Naive thymus-derived CD8-positive, alpha-beta T cell (primary cell): ENCODE measurements around the gene EZR. TPM values are rescaled to one million over a fixed set of nuclear protein-coding genes. Genes with fewer than 3 reads are reported as not detected.

Experiments used
- ATAC-seq, 2 donors: fragments of 150-1000 bp; cut with Tn5 transposase in 1 of 2; sonication (Bioruptor Pico), chemical (Tn5 transposase) in 1 of 2; 1 replicate in 1 of 2; 2 replicates in 1 of 2; pipeline ENCODE4 v1.10.0; 2021; ENCODE audit warnings: mild to moderate bottlenecking in 2 of 2, moderate library complexity in 2 of 2
- POLR2A ChIA-PET: fragments of 350-600 bp; sonication (Branson Sonifier 250); formaldehyde crosslinking; loops from one replicate; lab custom pipeline; 2021; ENCODE audit warnings: antibody characterized with exemption; lab: Charles Lee
- DNase-seq, 10 donors: peaks; one replicate each; pipeline versions ENCODE4 v3.0.0 to v3.0.0-alpha.2; 2020 to 2022
- H3K27ac Mint-ChIP-seq, 10 donors: one replicate each; pipeline ENCODE4 v1.8.0; 2020 to 2022; ENCODE audit warnings: mild to moderate bottlenecking in 10 of 10, mixed read lengths in 10 of 10, moderate library complexity in 4 of 10, inconsistent platforms in 1 of 10
- H3K27me3 Mint-ChIP-seq, 5 donors: one replicate each; pipeline ENCODE4 v1.8.0; 2021 to 2022; ENCODE audit warnings: mixed read lengths in 5 of 5
- H3K36me3 Mint-ChIP-seq, 3 donors: one replicate each; pipeline ENCODE4 v1.8.0; 2020 to 2022; ENCODE audit warnings: mixed read lengths in 3 of 3, mild to moderate bottlenecking in 2 of 3, inconsistent platforms in 1 of 3
- H3K4me1 Mint-ChIP-seq, 4 donors: one replicate each; pipeline ENCODE4 v1.8.0; 2021 to 2022; ENCODE audit warnings: mixed read lengths in 4 of 4
- H3K4me3 Mint-ChIP-seq, 10 donors: one replicate each; pipeline ENCODE4 v1.8.0; 2020 to 2022; ENCODE audit warnings: mild to moderate bottlenecking in 10 of 10, mixed read lengths in 10 of 10, moderate library complexity in 6 of 10, inconsistent platforms in 1 of 10
- H3K9me3 Mint-ChIP-seq, 9 donors: one replicate each; pipeline ENCODE4 v1.8.0; 2020 to 2022; ENCODE audit warnings: mixed read lengths in 9 of 9, mild to moderate bottlenecking in 3 of 9, inconsistent platforms in 1 of 9, moderate library complexity in 1 of 9
- polyA plus RNA-seq, 3 donors: library from polyadenylated mRNA; unstranded; fragments of 300-500 nt; fragmentation: Illumina TruSeq; gene quantifications; one replicate each; pipeline ENCODE4 v1.2.3, GENCODE V29; 2021
- total RNA-seq, 8 experiments: library from RNA in 2 of 8; stranded (reverse) in 2 of 8; gene quantifications; one replicate each; pipeline ENCODE4 v1.2.3 and lab custom pipeline; 2021 to 2026

EZR gene
- total RNA-seq (100 to 1,000 TPM; 202 to 212 TPM), polyA plus RNA-seq (100 to 1,000 TPM; 127 to 168 (median 143) TPM), total RNA-seq (lab: John Stamatoyannopoulos, UW) (472 to 763 (median 545) reads per million in 6 experiments)

DNA sequence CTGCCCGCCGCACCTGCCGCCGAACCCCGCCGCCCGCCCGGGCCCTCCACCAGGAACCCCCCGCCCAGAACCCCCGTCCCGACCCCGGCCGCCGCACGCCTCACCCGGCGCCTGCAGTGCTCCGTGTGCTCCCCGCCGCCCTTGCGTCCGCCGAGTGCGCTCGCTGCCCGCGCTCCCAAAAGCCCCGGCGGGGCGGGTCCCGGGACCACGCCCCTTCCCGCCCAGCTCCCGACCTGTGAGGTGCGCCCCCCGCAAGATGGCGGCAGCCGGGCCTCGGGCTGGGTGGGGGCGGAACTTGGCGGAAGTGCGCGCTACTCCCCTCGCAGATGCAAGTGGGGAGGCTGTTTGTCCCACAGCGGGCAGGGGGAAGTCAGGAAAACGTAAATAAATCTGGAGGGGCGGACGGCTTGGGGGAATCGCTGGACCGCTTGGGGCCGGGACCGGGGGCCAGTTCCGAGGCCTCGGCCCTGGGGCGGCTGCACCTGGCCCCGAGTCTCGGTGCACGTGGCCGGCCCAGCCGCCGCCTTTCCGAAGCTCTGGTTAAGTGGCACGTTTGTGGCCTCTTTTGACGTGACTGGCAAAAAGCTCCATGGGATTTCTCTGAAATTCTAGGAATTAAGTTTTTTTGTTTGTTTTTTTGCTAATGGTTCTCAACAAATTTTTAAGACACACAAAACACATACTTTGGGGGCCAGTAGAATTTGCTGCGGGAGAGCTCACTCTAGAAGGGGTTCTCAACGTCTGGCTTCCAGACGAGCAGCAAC lies at the start of gene EZR:
TSS of gene EZR (minus strand) at position 156 of the 764 bp plus-strand sequence. CDS start 1,275 bp downstream, outside the sequence.
- H3K27ac Mint-ChIP-seq, result peak within 1 kb of the TSS; percentile 77 to 99 (median 97)
- H3K36me3 Mint-ChIP-seq, result peaks cover 0 to 19% (median 0%) of the 10 kb centered on the region in 3 donors
- ATAC-seq (peak; percentile 59 to 66), DNase-seq (peak; percentile 77 to 94 (median 84))
- peaks cover 0 to 8% (median 0%) of the 10 kb centered on the region in 9 donors for H3K9me3 Mint-ChIP-seq
- H3K4me3 Mint-ChIP-seq, result peak within 1 kb of the TSS; percentile 72 to 98 (median 88)
- peaks cover 22 to 50% (median 39%) of the 10 kb centered on the region in 4 donors for H3K4me1 Mint-ChIP-seq
- POLR2A ChIA-PET, result interaction anchor here (0.7 to 6.1 kb wide), 20 partner anchors 11 to 261 kb away, joined by 3 to 89 read pairs (median 5); no protein-coding TSS in a partner anchor
- no peaks in the 10 kb centered on the region for H3K27me3 Mint-ChIP-seq

DNA sequence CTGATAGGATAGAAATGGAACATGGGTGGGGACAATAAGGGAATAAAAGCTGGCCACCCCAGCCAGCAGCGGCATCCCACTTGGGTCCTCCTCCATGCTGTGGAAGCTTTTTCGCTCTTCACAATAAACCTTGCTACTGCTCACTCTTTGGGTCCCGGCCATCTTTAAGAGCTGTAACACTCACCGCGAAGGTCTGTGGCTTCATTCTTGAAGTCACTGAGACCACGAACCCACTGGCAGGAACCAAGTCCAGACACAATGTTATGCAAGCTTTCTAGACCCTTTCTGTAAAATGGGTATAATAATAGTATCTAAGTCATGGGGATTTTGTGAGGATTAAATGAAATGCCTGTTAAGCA lies 48.9 kb upstream of the EZR start:
- Mint-ChIP-seq H3K36me3 (no peaks in the 10 kb centered on the region), H3K4me3 (peak overlapping the region in 7 of 10 donors; percentile 12 to 83 (median 42)), H3K27ac (peak overlapping the region; percentile 95 to 100 (median 100)), H3K9me3 (no peaks in the 10 kb centered on the region), H3K4me1 (peaks cover 7 to 62% (median 30%) of the 10 kb centered on the region in 4 donors), H3K27me3 (no peaks in the 10 kb centered on the region)
- POLR2A ChIA-PET, result interaction anchor here (1.3 to 4.5 kb wide), 7 partner anchors 9 to 80 kb away, joined by 3 to 189 read pairs (median 29); partner anchors contain the start of gene EZR
- DNase-seq (peak in 1 of 10 donors; percentile 16), ATAC-seq (no peak)

DNA sequence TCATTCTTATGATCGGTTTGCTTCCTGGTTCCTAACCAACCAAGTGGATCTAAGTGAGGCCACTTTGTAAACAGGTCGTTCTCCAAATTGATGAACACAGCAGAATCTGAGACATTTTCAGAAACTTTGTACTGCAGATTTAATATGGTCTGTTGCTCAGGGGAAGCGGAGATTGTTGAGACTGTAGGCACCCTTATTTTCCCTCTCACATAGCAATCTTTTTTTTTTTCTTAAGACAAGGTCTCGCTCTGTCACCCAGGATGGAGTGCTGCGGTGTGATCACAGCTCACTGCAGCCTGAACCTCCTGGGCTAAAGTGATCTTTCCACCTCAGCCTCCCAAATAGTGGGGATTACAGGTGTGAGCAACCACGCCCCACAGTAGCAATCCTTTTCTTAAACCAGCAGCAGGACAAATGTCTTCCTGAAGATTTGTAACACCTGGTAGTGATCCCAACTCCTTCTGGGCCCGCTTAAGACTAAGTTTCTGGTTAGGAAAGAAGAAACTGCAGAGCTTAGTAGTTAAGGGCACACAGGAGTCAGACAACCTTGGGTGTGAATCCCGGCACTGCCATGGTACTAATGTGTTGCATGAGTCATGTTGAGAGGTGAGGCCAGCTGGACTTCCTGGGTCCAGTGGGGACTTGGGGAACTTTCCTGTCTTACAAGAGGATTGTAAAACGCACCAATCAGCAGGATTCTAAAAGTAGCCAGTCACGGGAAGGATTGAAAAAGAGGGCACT lies 48.4 kb upstream of the EZR start:
- DNase-seq, result no peak
- peak overlapping the region in 5 of 10 donors; percentile 15 to 82 (median 57) for H3K4me3 Mint-ChIP-seq
- H3K4me1 Mint-ChIP-seq, result peaks cover 7 to 62% (median 30%) of the 10 kb centered on the region in 4 donors

DNA sequence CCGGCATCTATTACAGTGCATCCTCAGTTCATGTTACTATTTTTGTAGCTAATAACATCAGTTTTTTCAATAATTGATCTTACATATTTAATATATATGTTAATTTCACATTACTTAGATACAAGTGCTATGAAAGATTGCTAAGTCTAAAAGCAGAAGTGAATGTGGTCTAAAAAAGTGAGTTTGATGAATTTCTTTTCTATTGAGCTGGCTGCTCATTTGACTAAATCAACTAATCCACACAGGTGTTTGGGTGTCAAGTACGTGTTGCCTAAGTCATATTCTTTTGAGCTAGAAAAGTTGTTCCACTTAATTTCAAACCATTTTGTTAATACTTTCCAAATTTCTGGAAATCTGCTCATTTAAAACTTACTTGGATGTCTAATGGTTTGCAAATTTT lies 46.6 kb upstream of the EZR start:
- peaks cover 7 to 57% (median 27%) of the 10 kb centered on the region in 4 donors for H3K4me1 Mint-ChIP-seq
- POLR2A ChIA-PET, result interaction anchor here (0.8 to 3.4 kb wide), 4 partner anchors 9 to 51 kb away, joined by 4 to 24 read pairs (median 8); partner anchors contain the start of gene EZR
- H3K9me3 Mint-ChIP-seq, result no peaks in the 10 kb centered on the region
- no peak for ATAC-seq
- no peak for DNase-seq
- no peak overlapping the region for H3K4me3 Mint-ChIP-seq
- peak overlapping the region in 5 of 10 donors; percentile 8 to 100 (median 51) for H3K27ac Mint-ChIP-seq
- H3K27me3 Mint-ChIP-seq, result no peaks in the 10 kb centered on the region
- no peaks in the 10 kb centered on the region for H3K36me3 Mint-ChIP-seq

More for the DNA sequence above, 48.4 kb upstream of the EZR start:
- Mint-ChIP-seq H3K27ac (peak overlapping the region; percentile 95 to 100 (median 100)), H3K9me3 (no peaks in the 10 kb centered on the region), H3K36me3 (no peaks in the 10 kb centered on the region), H3K27me3 (no peaks in the 10 kb centered on the region)
- ATAC-seq, result no peak
- POLR2A ChIA-PET, result interaction anchor here (0.7 to 4.5 kb wide), 5 partner anchors 9 to 80 kb away, joined by 4 to 189 read pairs (median 48); partner anchors contain the start of gene EZR

DNA sequence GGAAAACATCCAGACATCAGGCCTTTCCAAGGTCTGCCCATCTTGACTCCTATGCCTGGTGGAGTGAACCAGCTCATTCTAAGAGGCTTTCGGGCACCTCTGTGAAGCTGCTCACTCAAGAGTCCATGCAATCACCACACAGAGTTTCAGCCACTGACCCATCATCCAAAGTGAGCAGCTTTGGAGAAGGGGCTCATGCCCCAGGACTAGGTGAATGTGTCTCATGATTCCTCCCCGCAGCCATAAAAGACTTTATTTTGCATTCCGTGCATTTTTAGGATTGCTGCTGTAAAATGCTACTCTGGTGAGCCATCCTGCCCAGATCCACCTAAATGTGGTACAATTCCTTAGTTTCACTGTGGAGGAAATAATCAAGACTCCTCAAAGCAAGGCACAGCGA lies 44.5 kb upstream of the EZR start:
- H3K36me3 Mint-ChIP-seq, result no peaks in the 10 kb centered on the region
- POLR2A ChIA-PET, result interaction anchor here (0.9 to 3.4 kb wide), 4 partner anchors 9 to 210 kb away, joined by 3 to 24 read pairs (median 4); partner anchors contain the start of gene EZR
- DNase-seq (no peak), ATAC-seq (no peak)
- no peaks in the 10 kb centered on the region for H3K9me3 Mint-ChIP-seq
- no peaks in the 10 kb centered on the region for H3K27me3 Mint-ChIP-seq
- peak overlapping the region in 3 of 10 donors; percentile 36 to 52 (median 40) for H3K27ac Mint-ChIP-seq
- H3K4me1 Mint-ChIP-seq, result peaks cover 2 to 37% (median 8%) of the 10 kb centered on the region in 4 donors
- no peak overlapping the region for H3K4me3 Mint-ChIP-seq

DNA sequence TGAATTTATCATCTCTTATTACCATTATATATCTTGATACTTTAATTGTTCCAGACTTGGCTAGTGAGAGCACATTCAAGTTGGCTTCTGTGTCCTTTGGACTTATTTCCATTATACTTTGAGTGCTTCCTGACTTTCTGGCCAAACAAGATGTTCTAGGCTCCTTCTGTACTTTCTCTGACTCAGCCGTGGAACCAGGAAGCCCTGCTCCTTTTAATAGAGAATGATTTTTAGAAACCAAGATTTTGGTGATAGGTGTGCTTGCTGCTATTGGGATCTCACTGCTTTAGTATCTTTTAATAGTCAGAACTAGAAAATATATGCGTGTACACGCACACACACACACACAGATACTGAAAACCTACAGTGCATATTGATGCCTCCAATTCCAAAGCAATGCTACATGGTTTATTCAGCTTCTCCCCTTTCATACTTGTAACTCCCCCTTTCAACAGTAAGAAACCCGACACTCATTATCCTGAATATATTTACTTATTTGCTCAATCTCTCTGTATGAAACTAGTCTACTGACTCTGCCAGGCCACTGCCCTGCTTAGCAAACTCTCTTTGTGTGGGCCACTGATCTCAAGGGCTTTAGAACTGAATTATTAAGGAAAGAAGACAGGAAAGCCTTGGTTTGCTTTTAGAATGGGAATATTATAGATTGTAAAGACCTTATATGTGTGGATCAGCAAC lies 42.7 kb upstream of the EZR start:
- no peaks in the 10 kb centered on the region for H3K36me3 Mint-ChIP-seq
- H3K4me3 Mint-ChIP-seq, result no peak overlapping the region
- no peaks in the 10 kb centered on the region for H3K27me3 Mint-ChIP-seq
- H3K9me3 Mint-ChIP-seq, result no peaks in the 10 kb centered on the region
- ATAC-seq (no peak), DNase-seq (no peak)
- POLR2A ChIA-PET, result interaction anchor here (0.7 to 1.3 kb wide), 2 partner anchors 8 to 830 kb away, joined by 3 to 4 read pairs; no protein-coding TSS in a partner anchor
- H3K4me1 Mint-ChIP-seq, result peaks cover 0 to 31% (median 4%) of the 10 kb centered on the region in 4 donors
- no peak overlapping the region for H3K27ac Mint-ChIP-seq

DNA sequence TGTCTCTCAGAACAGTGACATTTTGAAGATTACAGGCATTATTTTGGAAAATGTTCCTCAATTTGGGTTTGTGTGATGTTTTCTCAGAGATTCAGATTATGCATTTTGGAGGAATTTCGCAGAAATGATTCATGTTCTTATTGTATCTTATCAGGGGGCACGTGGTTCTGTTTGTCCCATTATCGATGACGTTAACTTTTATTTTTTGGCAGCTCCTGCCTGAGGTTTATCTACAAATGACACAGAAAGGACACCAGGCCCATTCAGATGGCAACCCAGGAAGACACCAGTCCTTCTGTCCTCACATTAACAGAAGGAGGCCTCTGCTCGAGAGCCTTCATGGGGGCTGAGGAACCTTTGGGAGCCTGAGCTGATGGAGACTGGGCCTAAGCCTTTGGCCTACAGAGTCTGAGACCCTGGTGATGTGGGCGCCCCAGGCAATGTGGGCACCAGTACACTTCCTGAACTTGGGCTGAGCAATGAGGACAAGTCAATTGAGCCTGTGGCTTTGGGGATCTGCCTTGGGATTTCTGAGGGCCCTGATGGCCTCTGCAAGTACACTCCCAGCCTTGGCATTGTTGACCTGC lies 41.2 kb upstream of the EZR start:
- H3K4me1 Mint-ChIP-seq, result peaks cover 0 to 20% (median 10%) of the 10 kb centered on the region in 4 donors
- H3K4me3 Mint-ChIP-seq, result no peak overlapping the region
- DNase-seq, result no peak
- H3K9me3 Mint-ChIP-seq, result no peaks in the 10 kb centered on the region
- POLR2A ChIA-PET, result no interaction called here
- no peaks in the 10 kb centered on the region for H3K36me3 Mint-ChIP-seq
- no peak for ATAC-seq
- H3K27me3 Mint-ChIP-seq, result no peaks in the 10 kb centered on the region
- no peak overlapping the region for H3K27ac Mint-ChIP-seq

DNA sequence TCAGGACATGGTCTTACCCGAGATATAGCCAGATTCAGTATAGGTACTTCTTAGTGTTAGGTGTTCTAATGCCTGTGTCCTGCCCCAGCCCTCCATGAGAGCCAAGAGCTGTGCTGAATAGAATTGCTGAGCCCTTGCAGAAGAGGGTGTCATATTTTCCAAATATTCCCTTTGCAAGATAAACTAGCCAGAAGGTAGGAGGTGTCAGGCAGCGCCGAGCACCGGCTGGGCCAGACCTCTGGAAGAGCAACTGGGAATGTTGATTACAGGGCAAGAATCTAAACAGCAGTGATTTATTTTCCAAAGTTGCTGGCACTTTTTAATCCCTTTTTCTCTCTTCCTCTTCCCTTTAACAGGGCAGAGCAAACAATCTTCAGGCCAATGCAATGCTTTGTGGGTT lies 37.1 kb upstream of the EZR start:
- Mint-ChIP-seq H3K4me3 (no peak overlapping the region), H3K9me3 (no peaks in the 10 kb centered on the region), H3K27me3 (no peaks in the 10 kb centered on the region), H3K4me1 (peaks cover 0 to 26% (median 11%) of the 10 kb centered on the region in 4 donors), H3K36me3 (no peaks in the 10 kb centered on the region), H3K27ac (peak overlapping the region in 9 of 10 donors; percentile 63 to 85 (median 82))
- DNase-seq (no peak), ATAC-seq (no peak)
- POLR2A ChIA-PET, result interaction anchor here (1.5 to 3.4 kb wide), 3 partner anchors 10 to 67 kb away, joined by 4 to 16 read pairs (median 8); no protein-coding TSS in a partner anchor

DNA sequence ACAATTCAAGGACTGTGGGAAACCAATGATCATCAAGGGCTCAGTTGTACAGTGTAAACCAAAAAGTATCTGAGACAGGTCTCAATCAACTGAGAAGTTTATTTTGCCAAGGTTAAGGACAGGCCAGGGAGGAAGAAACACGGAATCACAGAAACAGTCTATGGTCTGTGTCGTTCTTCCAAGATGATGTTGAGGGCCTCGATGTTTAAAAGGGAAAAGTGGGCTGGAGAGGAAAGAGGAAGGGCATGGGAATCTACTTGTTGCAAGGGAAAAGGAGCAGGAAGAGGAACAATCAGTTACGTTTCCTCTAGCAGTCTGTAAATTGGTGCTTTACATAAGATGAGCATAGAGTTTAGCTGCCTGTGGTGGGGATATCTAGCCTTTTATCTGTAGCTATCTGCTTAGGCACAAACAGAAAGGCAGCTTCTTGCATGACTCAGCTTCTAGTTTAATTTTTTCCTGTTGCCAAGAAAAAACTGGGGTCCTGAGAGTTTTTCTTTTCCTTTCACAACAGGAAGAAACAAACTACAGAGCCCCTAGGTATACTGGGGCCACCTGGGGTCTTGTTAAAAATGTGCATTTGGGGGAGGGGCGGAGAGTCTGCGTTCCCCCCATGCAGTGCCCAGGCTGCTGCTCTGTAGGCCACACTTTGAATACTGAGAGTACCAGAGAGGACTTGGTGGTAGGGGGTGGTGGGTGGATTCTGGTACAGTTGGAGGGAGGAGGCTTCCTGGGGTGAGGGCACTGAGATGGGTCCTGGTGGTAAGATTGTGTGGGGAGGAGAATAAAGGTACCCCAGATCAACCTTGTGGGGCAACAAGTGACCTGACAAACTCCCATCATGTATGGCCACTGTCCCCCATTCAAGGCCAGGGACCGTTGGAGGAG lies 35.3 kb upstream of the EZR start:
- H3K9me3 Mint-ChIP-seq, result no peaks in the 10 kb centered on the region
- no peaks in the 10 kb centered on the region for H3K27me3 Mint-ChIP-seq
- DNase-seq (peak in 4 of 10 donors; percentile 38 to 56 (median 46)), ATAC-seq (peak; percentile 15 to 29)
- H3K27ac Mint-ChIP-seq, result no peak overlapping the region
- POLR2A ChIA-PET, result interaction anchor here (0.6 to 5.0 kb wide), 22 partner anchors 10 to 209 kb away, joined by 3 to 189 read pairs (median 4); partner anchors contain the start of gene EZR
- peaks cover 11 to 40% (median 24%) of the 10 kb centered on the region in 4 donors for H3K4me1 Mint-ChIP-seq
- H3K4me3 Mint-ChIP-seq, result peak overlapping the region in 1 of 10 donors; percentile 71
- H3K36me3 Mint-ChIP-seq, result no peaks in the 10 kb centered on the region

DNA sequence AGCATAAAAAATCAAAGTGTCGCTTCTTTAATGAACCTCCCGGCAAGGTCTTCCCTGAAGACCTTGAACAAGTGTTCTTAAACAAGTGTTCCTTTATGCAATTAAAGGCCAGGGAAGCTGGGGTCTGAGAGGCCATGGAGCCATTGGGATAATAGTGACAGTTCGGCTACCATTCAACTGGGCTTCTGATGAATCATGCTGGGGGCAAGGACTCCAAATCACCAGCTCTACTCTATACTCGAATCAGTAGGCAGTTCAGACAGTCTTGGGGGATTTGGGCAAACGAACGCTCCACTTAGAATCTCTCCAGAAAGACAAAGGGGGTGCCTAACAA lies 34.7 kb upstream of the EZR start:
- DNase-seq, result no peak
- POLR2A ChIA-PET, result interaction anchor here (0.7 to 5.0 kb wide), 18 partner anchors 8 to 209 kb away, joined by 3 to 189 read pairs (median 4); partner anchors contain the start of gene EZR
- no peaks in the 10 kb centered on the region for H3K27me3 Mint-ChIP-seq
- H3K9me3 Mint-ChIP-seq, result no peaks in the 10 kb centered on the region
- peaks cover 13 to 44% (median 30%) of the 10 kb centered on the region in 4 donors for H3K4me1 Mint-ChIP-seq
- no peak for ATAC-seq
- no peak overlapping the region for H3K4me3 Mint-ChIP-seq
- H3K27ac Mint-ChIP-seq, result no peak overlapping the region
- H3K36me3 Mint-ChIP-seq, result no peaks in the 10 kb centered on the region
